ENCODE data around the gene RHBDD2. TPM values are rescaled to one million over a fixed set of nuclear protein-coding genes. Genes with fewer than 3 reads are reported as not detected.

The RHBDD2 gene
- polyA plus RNA-seq, 1 donor (not counting 4 experiments of a cell fraction or from before 2014, with no cell fraction given), result 24.1 TPM

DNA sequence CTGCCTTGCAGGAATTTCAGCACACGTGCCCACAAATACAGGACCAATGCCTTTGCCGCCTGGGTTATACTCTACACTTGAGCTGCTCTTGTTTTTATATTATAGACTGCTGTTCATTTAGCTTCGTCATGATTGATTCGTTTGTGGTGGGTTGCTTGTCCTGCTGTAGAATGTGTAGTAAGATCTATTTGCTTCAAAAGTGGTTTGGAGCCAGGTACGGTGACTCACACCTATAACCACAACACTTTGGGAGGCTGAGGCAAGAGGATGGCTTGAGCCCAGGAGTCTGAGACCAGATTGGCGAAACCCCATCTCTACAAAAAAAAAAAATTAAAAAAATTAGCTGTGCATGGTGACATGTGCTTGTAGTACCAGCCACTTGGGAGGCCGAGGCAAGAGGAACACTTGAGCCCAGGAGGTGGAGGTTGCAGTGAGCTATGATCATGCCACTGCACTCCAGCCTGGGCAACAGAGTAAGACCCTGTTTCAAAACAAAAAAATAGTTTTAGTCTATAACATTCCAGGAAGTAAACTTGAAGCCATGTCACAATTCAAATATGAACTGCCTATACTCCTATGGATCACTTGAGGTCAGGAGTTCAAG, 9.0 kb upstream of the RHBDD2 start:
- H4K20me1 ChIP-seq (ENCODE audit: control insufficient read depth, extremely low read depth, insufficient read depth, low read length), result no peaks in the 10 kb centered on the region

DNA sequence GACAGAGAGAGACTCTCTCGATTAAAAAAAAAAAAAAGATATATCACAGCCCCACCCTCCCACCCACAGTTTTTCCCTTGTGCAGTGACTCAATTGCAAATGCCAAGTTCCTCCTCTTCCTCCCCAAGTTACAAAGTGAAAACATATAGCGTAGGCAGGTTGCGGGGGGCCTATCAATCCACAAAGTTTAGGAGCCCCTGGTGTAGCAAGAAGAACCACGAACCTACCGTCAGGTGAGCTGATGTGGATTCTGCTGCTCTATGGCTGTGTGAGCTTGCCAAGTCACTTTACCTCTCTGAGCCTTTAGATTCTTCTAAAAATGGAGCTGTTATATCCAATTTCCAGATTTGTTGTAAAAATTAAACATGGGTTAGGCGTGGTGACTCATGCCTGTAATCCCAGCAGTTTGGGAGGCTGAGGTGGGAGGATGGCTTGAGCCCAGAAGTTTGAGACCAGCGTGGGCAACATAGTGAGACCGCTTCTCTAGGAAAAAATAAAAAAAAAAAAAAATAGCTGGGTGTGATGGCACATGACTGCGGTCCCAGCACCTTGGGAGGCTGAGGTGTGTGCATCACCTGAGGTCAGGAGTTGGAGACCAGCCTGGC, 8.2 kb upstream of the RHBDD2 start:
- Histone ChIP-seq H3K4me3 (ENCODE audit: control insufficient read depth in 2 of 3, extremely low read depth in 1 of 3, insufficient read depth in 2 of 3, low read depth in 1 of 3, low read length in 3 of 3) (no peak overlapping the region), H3K36me3 (ENCODE audit: control insufficient read depth in 2 of 2, extremely low read depth in 1 of 2, insufficient read depth in 2 of 2, low read length in 2 of 2) (no peaks in the 10 kb centered on the region), H2AFZ (ENCODE audit: control insufficient read depth, low read length) (no peak overlapping the region), H4K20me1 (ENCODE audit: control insufficient read depth, extremely low read depth, insufficient read depth, low read length) (no peaks in the 10 kb centered on the region), H3K27ac (ENCODE audit: control insufficient read depth, insufficient read depth, low read length) (no peak overlapping the region), H3K9ac (ENCODE audit: control insufficient read depth, extremely low read depth, insufficient read depth, low read length) (no peak overlapping the region), H3K9me3 (ENCODE audit: control insufficient read depth, low read depth, low read length) (no peaks in the 10 kb centered on the region), H3K79me2 (ENCODE audit: control insufficient read depth, insufficient read depth, low read length) (no peaks in the 10 kb centered on the region), H3K4me1 (ENCODE audit: control insufficient read depth, extremely low read depth, insufficient read depth, low read length) (peaks cover 13% of the 10 kb centered on the region), H3K9me1 (ENCODE audit: control insufficient read depth, extremely low read depth, insufficient read depth, low read length) (no peaks in the 10 kb centered on the region), H3K4me2 (ENCODE audit: control insufficient read depth, extremely low read depth, insufficient read depth, low read depth, low read length) (no peak overlapping the region), H3K27me3 (ENCODE audit: control insufficient read depth, extremely low read depth, insufficient read depth, low read length) (no peaks in the 10 kb centered on the region)
- TF ChIP-seq, protein P1, sequence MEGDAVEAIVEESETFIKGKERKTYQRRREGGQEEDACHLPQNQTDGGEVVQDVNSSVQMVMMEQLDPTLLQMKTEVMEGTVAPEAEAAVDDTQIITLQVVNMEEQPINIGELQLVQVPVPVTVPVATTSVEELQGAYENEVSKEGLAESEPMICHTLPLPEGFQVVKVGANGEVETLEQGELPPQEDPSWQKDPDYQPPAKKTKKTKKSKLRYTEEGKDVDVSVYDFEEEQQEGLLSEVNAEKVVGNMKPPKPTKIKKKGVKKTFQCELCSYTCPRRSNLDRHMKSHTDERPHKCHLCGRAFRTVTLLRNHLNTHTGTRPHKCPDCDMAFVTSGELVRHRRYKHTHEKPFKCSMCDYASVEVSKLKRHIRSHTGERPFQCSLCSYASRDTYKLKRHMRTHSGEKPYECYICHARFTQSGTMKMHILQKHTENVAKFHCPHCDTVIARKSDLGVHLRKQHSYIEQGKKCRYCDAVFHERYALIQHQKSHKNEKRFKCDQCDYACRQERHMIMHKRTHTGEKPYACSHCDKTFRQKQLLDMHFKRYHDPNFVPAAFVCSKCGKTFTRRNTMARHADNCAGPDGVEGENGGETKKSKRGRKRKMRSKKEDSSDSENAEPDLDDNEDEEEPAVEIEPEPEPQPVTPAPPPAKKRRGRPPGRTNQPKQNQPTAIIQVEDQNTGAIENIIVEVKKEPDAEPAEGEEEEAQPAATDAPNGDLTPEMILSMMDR (optimal IDR thresholded peaks at IDR 0.05 in 1 of 3, IDR thresholded peaks at IDR 0.05 in 1 of 3, conservative IDR thresholded peaks at IDR 0.05 in 1 of 3; ENCODE audit: extremely low read depth in 1 of 3, insufficient read depth in 2 of 3, low read length in 3 of 3), result no peak
- DNase-seq (ENCODE audit: low read depth, low spot score) (no peak), FAIRE-seq (no peak)
- dilution Hi-C loops (cut with MboI; ENCODE audit: extremely low pct_ligation_motif_present, low sequenced_read_pairs), result no loop called here

More for the DNA sequence above, 9.0 kb upstream of the RHBDD2 start:
- no peak overlapping the region for H3K4me3 ChIP-seq (ENCODE audit: control insufficient read depth in 2 of 3, extremely low read depth in 1 of 3, insufficient read depth in 2 of 3, low read depth in 1 of 3, low read length in 3 of 3)
- H3K4me2 ChIP-seq (ENCODE audit: control insufficient read depth, extremely low read depth, insufficient read depth, low read depth, low read length), result no peak overlapping the region
- no peaks in the 10 kb centered on the region for H3K9me1 ChIP-seq (ENCODE audit: control insufficient read depth, extremely low read depth, insufficient read depth, low read length)
- no peak overlapping the region for H2AFZ ChIP-seq (ENCODE audit: control insufficient read depth, low read length)
- dilution Hi-C loops (cut with MboI; ENCODE audit: extremely low pct_ligation_motif_present, low sequenced_read_pairs), result no loop called here
- TF ChIP-seq EZH2 (IDR thresholded peaks at IDR 0.05; ENCODE audit: low read length), result no peak
- TF ChIP-seq, protein P1 (optimal IDR thresholded peaks at IDR 0.05 in 1 of 3, IDR thresholded peaks at IDR 0.05 in 1 of 3, conservative IDR thresholded peaks at IDR 0.05 in 1 of 3; ENCODE audit: extremely low read depth in 1 of 3, insufficient read depth in 2 of 3, low read length in 3 of 3), result no peak
- H3K9me3 ChIP-seq (ENCODE audit: control insufficient read depth, low read depth, low read length), result no peaks in the 10 kb centered on the region
- H3K4me1 ChIP-seq (ENCODE audit: control insufficient read depth, extremely low read depth, insufficient read depth, low read length), result peaks cover 10% of the 10 kb centered on the region
- DNase-seq (ENCODE audit: low read depth, low spot score), result no peak
- no peak overlapping the region for H3K9ac ChIP-seq (ENCODE audit: control insufficient read depth, extremely low read depth, insufficient read depth, low read length)
- no peaks in the 10 kb centered on the region for H3K36me3 ChIP-seq (ENCODE audit: control insufficient read depth in 2 of 2, extremely low read depth in 1 of 2, insufficient read depth in 2 of 2, low read length in 2 of 2)
- H3K27me3 ChIP-seq (ENCODE audit: control insufficient read depth, extremely low read depth, insufficient read depth, low read length), result no peaks in the 10 kb centered on the region
- no peak for FAIRE-seq
- no peaks in the 10 kb centered on the region for H3K79me2 ChIP-seq (ENCODE audit: control insufficient read depth, insufficient read depth, low read length)
- no peak overlapping the region for H3K27ac ChIP-seq (ENCODE audit: control insufficient read depth, insufficient read depth, low read length)

Measured in keratinocyte (primary cell).